Inferior parietal cortex (tissue), 1 donor: Measurements from ENCODE around the gene LMNB1.
"Not testable (repeated sequence)": the region's sequence is repeated elsewhere in the genome, so short reads cannot be mapped to it uniquely, and the experiment has no call there.

ENCODE experiments used
- DNase-seq: peaks from one replicate; pipeline ENCODE4 v3.0.0-alpha.2; 2016; ENCODE audit errors: extremely low spot score

LMNB1 gene, protein sequence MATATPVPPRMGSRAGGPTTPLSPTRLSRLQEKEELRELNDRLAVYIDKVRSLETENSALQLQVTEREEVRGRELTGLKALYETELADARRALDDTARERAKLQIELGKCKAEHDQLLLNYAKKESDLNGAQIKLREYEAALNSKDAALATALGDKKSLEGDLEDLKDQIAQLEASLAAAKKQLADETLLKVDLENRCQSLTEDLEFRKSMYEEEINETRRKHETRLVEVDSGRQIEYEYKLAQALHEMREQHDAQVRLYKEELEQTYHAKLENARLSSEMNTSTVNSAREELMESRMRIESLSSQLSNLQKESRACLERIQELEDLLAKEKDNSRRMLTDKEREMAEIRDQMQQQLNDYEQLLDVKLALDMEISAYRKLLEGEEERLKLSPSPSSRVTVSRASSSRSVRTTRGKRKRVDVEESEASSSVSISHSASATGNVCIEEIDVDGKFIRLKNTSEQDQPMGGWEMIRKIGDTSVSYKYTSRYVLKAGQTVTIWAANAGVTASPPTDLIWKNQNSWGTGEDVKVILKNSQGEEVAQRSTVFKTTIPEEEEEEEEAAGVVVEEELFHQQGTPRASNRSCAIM

DNA sequence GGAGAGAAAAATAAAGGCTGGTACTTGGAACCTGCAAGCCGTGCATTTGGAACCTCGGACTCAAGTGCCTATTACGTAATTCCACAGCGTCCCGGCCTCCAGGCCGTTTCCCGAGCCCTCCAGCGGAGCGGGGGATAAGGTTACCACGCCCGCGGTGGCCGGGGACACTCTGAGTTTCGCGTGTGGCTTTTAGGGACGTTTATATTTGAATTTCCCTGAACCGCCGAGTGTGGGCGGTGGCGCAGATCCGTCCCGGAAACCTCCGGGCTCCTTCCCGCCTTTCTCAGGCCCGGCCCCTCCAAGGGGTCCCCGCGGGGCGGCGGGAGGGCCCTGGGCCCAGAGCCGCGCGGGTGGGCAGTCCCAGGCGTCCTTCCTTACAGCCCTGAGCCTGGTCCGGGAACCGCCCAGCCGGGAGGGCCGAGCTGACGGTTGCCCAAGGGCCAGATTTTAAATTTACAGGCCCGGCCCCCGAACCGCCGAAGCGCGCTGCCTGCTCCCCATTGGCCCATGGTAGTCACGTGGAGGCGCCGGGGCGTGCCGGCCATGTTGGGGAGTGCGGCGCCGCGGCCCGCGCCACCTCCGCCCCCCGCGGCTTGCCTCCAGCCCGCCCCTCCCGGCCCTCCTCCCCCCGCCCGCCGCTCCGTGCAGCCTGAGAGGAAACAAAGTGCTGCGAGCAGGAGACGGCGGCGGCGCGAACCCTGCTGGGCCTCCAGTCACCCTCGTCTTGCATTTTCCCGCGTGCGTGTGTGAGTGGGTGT, at the start of gene LMNB1:
Gene LMNB1 (plus strand): TSS at position 638 of the 758 bp plus-strand sequence. CDS start 373 bp downstream, outside the sequence.
- DNase-seq, result peak; percentile 91

DNA sequence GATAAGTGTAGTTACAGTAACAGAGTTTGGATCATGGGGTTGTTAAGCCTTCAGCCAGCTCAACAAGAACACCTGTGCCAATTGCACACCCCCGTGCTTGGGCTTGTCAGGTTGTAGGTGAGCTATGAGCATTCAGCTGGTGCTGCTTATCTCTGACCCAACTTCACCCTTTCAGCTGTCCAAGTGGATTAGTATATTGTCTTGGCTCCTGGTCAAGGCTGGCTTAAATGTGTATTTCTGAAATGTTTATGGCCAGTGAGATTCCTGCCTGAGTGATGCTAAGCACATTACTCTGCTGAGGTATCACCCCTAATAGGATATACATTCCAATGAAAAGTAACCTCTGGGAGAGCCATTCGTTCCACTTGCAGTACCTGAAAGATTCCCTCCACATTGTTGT, 44.2 kb upstream of the LMNB1 start:
- no peak for DNase-seq

DNA sequence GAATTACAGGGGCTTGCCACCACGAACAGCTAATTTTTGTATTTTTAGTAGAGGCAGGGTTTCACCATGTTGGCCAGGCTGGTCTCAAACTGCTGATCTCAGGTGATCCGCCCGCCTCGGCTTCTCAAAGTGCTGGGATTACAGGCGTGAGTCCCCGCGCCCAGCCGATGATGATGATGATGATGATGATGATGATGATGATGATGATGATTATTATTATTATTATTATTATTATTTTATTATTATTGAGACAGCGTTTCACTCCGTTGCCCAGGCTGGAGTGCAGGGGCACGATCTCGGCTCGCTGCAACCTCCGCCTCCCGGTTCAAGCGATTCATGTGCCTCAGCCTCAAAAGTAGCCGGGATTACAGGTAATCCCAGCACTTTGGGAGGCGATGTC, 42.4 kb upstream of the LMNB1 start:
- not testable (repeated sequence) for DNase-seq

DNA sequence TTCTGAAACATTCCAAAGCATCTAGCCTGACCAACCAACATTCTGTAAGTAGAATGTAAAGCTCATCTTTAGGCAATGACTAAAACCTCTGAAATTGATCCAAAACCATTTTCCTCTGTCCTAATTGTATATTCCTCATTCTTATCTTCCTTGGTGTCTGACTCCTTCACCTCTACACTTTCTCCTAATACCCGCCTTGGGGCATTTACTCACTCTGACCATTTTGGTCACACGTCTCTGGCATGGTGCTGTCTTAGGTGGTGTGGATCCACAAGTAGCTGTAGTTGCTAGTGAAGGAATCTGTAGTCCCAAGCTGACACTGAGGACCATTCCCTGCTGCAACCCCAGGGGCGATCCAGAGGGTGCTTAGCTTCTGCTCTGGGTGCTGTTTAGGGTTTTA, 40.8 kb upstream of the LMNB1 start:
- no peak for DNase-seq

DNA sequence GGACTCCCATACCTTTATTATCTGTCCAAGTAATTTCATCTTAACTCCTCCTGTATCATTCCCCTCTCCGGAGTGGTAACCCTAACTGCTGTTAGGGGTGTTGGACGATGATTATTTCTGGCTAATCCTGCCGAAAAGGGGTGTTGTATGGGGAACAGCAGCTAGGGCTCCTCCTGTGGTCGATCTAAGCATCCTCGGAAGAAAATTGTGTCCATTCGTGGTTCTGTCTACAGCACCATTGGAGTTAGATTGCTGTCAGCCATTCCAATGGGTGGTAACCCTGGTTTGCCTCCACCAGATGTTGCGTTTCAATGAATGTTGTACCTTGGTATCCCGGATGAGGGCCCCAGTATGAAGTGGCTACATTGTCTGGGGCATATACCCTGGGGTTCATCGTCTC, 35.6 kb upstream of the LMNB1 start:
- no peak for DNase-seq

DNA sequence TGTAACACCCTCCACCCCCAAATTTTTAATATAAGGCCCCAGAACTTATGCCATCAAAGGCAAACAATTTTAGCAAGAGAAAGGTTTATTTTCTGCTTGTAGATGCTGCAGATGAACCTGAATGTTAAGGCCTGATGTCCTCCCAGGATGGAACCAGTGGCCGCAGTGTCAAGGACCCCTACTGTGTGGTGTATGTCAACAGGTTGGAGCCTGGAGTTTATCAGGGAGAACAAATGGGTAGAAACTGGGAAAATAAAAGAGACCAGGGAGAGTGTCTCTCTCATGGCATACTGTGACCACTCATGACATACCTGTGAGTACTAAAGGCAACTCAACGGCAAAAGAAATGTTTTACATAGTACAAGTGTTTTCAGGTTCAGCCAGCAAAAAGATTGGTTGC, 34.5 kb upstream of the LMNB1 start:
- no peak for DNase-seq

DNA sequence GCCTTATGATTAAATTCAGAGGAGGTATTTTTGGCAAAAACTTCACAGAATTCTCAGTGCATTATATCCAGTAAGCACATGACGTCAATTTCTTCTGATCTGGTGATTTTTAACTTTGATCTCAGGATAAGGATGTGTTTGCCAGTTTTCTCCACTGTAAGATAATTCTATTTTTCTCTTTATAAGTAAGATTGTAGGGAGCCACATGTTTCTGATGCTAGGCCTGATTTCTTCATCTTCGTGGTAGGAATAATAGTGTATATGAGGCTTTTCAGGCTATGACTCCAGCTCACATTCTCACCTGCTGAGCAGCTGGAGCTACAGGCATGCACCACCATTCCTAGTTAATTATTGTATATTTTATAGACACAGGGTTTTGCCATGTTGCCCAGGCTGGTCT, 32.1 kb upstream of the LMNB1 start:
- no peak for DNase-seq

DNA sequence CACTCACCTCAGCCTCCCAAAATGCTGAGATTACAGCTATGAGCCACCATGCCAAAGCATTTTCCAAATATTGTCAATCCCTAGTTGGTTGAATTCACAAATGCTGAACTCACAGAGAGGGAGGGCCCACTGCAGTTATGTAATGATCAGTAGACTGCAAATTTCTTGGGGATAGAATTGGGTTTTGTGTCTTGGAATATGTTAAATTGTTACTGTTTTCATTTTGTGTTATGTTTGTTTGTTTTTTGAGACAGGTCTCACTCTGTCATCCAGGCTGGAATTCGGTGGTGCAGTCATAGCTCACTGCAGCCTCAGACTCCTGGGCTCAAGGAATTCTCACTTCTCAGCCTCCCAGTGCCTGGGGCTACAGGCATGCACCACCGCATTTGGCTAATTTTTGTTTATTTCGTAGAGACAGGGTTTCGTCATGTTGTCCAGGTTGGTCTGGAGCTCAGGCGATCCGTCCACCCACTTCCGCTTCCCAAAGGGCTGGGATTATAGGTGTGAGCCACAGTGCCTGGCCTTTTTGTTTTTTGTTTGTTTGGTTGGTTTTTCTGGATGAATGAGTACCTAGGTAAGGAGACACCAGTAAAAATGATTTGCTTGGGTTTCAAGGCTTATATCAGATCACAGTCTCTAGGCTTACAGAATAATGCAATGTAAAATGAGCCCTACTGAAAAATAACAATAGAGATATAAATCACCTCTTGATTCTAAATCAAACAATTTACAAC, 31.5 kb upstream of the LMNB1 start:
- no peak for DNase-seq

DNA sequence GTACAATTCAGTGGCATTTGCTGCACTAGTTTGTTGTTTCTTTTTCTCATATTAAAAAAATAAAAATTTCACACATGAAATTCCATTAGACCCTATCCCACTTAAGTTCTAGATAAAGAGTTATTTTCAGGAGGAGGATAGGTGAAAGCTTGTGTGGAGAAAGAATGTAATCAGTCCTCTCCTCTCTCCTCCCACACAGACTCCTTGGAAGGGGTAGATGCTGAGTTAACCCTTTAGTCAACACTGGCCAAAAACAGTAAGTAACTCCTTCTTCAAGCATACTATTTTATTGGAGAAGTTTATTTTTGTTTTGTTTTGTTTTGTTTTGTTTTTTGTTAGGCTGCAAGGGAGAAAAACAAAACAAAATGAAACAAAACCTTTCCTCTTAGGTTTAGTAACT, 30.6 kb upstream of the LMNB1 start:
- no peak for DNase-seq

DNA sequence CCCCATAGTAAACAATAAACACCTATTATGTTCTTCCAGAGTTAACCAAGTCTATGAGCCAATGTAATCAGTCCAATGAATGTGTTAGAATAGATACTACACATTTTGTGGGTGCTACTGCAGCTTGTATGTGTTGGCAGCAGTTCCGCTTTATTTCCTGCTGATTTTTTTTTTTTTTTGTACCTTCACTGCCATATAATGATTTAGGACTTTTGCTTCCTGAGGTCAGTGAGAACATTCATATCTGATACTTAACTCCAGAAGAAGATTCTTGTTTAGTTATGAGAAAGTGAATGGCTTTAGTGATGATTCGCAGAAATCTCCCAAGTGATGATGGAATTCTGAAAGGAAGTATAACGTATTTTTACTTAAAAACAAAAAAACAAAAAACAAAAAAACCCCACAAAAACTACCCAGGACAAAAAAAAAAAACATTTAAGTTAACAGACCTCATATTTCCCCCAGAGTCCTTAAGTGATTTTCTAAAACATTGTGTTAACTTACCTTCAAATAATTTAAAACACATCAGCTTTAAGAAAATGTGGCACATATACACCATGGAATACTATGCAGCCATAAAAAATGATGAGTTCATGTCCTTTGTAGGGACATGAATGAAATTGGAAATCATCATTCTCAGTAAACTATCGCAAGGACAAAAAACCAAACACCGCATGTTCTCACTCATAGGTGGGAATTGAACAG, 24.7 kb upstream of the LMNB1 start:
- no peak for DNase-seq

DNA sequence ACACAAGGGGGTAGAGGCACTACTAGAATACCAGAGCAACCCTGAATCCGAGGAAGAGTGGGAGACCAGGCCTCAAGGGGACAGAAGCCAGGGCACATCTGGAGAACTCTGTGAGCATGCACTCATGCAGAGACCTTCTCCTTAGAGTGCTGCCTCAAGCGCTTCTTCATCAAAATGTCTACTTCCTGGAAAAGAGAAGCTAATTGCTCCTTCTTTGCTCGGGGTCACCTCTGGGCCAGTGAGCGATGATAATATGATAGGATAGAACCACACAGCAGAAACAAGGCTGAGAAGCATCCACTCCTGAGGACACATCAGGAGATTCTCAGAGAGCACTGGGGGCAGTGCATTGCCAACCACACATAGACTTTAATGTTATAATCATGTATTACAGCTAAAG, 23.7 kb upstream of the LMNB1 start:
- no peak for DNase-seq

DNA sequence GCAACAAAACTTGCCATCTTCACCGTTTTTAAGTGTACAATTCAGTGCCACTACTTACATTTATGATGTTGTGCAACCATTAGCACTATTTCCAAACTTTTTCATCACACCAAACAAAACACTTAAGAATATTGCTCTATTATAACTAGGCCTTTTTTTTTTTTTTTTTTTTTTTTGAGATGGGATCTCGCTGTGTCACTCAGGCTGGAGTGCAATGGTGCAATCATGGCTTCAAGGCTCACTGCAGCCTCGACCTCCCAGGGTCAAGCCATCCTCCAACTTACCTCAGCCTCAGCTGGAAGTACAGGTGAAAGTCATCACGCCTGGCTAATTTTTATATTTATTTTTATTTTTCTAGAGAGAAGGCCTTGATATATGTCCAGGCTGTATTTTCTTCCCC, 22.3 kb upstream of the LMNB1 start:
- no peak for DNase-seq

DNA sequence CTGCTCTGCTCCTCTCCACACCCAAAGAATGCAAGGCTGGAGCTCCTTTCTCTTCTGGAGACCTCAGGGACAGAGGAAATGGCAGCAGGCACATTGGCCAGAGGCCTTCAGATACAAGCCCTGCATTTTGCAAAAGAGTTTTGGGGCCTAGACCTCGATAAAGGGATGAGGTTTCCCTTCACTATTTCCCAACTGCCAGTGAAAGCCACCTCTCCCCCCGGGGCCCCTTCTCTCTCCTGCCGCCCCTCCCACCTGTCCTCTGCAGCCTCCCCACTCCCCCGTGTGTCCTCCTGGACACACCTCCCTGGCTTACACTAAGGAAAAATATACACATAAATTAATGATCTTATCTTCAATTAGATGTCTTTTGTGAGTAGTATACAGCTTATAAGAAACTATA, 21.3 kb upstream of the LMNB1 start:
- no peak for DNase-seq

DNA sequence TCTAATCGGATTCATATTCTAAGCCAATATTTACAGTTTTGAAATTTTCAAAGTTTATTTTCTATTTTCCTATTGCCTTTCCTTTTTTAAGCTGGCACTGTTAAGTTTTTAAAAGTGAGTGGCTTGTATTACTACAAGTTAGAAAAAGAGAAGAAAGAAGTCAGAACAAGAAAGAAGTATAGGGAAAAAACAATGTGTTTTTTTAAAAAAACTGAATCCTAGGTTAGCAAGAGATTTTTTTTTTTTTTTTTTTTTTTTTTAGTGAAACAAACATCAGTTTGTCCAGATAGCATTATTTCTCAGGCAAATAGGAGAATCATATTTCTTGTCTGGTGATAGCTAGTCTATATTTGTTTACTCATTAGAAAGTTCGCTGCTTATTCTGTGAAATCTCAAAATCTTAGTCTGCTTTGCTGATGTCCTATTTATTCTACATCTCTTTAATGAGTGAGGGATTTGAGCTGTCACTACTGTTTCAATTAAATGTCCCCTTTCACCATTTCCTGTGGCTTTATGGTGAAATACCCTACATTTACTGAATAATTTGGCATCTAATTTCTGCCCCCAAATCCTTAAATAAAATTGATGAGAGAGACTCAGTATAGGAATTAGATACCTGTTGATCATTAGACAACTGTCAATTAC, 19.1 kb upstream of the LMNB1 start:
- no peak for DNase-seq

DNA sequence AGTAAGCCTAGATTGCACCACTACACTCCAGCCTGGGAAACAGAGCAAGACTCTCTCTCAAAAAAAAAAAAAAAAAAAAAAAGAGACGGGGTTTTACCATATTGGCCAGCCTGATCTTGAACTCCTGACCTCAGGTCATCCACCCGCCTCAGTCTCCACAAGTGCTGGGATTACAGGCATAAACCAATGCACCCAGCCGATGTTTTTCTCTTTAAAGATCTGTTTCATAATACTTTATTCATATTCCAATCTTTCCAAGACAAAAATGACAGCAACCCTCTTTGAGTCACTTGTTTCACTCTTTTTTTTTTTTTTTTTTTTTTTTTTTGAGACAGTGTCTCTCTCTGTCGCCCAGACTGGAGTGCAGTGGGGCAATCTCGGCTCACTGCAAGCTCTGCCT, 13.6 kb upstream of the LMNB1 start:
- no peak for DNase-seq

DNA sequence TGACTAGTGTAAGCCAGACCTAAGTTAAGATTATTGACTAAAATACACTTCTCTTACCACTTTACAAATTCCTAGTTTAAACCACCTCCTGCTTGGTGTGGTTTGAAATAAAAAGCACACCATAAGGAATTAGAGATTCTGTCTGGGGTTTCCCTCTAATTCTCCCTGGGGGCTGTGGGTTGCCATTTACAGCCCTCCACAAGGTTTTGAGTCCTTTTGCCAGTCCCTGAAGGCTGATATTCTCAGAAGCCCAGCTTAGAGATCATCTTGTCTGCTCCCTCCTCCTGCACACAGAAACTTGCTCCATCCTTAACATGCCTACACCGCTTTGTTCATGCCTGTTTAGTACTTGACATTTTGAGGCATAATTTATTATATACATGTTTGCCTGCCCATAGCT, 7.2 kb upstream of the LMNB1 start:
- DNase-seq, result no peak

DNA sequence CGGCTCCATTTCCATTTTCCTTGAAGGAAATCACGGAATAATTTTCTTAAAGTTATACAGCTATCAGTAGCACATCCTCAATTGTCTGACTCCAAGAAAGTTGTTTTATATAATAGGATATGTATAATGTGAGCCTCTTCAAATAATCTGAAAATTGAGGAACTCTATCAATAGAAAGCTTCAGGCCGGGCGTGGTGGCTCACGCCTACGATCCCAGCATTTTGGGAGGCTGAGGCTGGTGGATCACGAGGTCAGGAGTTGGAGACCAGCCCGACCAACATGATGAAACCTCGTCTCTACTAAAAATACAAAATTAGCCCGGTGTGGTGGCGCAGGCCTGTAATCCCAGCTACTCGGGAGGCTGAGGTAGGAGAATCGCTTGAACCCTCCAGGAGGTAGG, 3.4 kb upstream of the LMNB1 start:
- DNase-seq, result not testable (repeated sequence)

DNA sequence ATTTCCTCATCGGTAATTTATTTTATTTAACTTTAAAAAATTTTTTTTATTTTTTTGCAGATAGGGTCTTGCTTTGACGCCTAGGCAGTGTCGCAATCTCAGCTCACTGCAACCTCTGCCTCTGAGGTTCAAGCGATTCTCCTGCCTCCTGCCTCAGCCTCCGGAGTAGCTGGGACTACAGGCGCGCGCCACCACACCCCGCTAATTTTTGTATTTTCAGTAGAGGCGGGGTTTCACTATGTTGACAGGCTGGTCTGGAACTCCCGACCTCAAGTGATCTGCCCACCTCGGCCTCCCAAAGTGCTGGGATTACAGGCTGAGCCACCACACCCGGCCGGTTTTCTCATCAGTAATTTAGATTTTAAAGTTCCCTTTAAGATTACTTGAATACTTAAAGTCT, 2.3 kb upstream of the LMNB1 start:
- not testable (repeated sequence) for DNase-seq

DNA sequence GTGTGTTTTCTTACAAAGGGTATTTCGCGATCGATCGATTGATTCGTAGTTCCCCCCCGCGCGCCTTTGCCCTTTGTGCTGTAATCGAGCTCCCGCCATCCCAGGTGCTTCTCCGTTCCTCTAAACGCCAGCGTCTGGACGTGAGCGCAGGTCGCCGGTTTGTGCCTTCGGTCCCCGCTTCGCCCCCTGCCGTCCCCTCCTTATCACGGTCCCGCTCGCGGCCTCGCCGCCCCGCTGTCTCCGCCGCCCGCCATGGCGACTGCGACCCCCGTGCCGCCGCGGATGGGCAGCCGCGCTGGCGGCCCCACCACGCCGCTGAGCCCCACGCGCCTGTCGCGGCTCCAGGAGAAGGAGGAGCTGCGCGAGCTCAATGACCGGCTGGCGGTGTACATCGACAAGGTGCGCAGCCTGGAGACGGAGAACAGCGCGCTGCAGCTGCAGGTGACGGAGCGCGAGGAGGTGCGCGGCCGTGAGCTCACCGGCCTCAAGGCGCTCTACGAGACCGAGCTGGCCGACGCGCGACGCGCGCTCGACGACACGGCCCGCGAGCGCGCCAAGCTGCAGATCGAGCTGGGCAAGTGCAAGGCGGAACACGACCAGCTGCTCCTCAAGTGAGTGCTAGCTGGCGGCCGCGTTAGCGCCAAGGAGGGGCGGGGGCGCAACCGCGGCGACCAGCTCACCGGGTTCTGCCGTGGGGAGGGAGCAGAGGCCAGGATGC, 480 bp downstream of the LMNB1 start:
- DNase-seq, result peak; percentile 35

DNA sequence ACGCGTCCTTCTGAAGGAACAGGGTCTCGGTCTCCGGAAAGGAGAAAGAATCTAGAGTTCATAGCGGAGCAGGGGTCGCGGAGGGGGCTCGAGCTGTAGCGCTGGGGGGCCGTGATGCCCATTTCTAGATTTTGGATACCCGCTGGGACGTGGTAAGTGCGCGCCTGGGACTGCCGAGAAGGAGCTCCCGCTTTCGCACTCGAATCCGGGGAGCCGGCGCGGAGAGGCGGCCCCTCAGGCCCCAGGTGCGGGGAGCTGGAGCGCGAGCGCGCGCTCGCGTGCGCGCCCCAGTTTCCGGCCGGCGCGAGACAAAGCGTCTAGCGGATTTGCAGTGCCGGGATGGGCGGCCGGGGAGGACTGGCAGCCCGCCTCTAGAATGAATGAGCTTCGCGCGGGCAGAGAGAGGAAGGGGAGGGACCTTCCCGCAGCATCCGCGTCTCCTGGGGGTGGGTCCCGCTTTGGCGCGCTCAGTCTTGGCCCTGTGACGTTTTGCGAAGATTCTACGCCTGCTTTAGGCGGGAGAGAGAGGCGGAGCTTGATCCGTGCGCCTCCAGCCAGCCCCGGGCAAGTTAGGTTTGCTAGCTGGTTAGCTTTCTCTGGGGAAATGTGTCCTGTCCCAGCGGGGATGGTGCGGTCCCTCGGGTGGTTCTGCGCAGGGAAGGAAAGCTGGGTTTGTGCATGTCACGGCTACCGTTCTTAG, 1.2 kb downstream of the LMNB1 start:
- peak; percentile 83 for DNase-seq
